Keratinocyte (primary cell): Measurements from ENCODE around the gene NAXD. TPM values are rescaled to one million over a fixed set of nuclear protein-coding genes. Genes with fewer than 3 reads are reported as not detected.
"Not testable (repeated sequence)": the region's sequence is repeated elsewhere in the genome, so short reads cannot be mapped to it uniquely, and the experiment has no call there.

Experiments used
- DNase-seq: peaks from one replicate; pipeline ENCODE4 v3.0.0-alpha.2; 2011; ENCODE audit warnings: low read depth, missing footprints, low spot score
- FAIRE-seq: peaks from 2 replicates; lab custom pipeline; 2011; peaks lifted over from hg19 to GRCh38; lab: Jason Lieb, UNC
- H2AFZ ChIP-seq: 2 replicates; pipeline ENCODE4 v1.6.0; 2012; ENCODE audit warnings: low read length, control low read depth, inconsistent platforms; ENCODE audit not compliant: control insufficient read depth
- H3K27ac ChIP-seq: 2 replicates; pipeline ENCODE4 v1.5.1; 2011; ENCODE audit warnings: low read length; ENCODE audit not compliant: control insufficient read depth, insufficient read depth
- H3K27me3 ChIP-seq: 3 replicates; pipeline ENCODE4 v1.6.0; 2011; ENCODE audit warnings: low read length; ENCODE audit not compliant: control insufficient read depth, insufficient read depth; ENCODE audit errors: extremely low read depth
- H3K36me3 ChIP-seq, 2 experiments: 2 replicates in 1 of 2; 3 replicates in 1 of 2; pipeline ENCODE4 v1.5.1; 2011; ENCODE audit warnings: low read length in 2 of 2, mild to moderate bottlenecking in 1 of 2; ENCODE audit not compliant: control insufficient read depth in 2 of 2, insufficient read depth in 2 of 2; ENCODE audit errors: extremely low read depth in 1 of 2
- H3K4me1 ChIP-seq: 3 replicates; pipeline ENCODE4 v1.5.1; 2011; ENCODE audit warnings: low read length; ENCODE audit not compliant: control insufficient read depth, insufficient read depth; ENCODE audit errors: extremely low read depth
- H3K4me2 ChIP-seq: 3 replicates; pipeline ENCODE4 v1.6.0; 2011; ENCODE audit warnings: low read depth, low read length; ENCODE audit not compliant: control insufficient read depth, insufficient read depth; ENCODE audit errors: extremely low read depth
- H3K4me3 ChIP-seq, 3 experiments: fragments of 200-600 bp in 1 of 3; sonication (generic) in 1 of 3; 2 replicates in 2 of 3; 3 replicates in 1 of 3; pipeline ENCODE4 v1.5.1; 2011 to 2016; ENCODE audit warnings: low read length in 3 of 3, mild to moderate bottlenecking in 3 of 3, control low read depth in 2 of 3, inconsistent platforms in 1 of 3, low read depth in 1 of 3, mixed read lengths in 1 of 3, mixed run types in 1 of 3, moderate library complexity in 1 of 3; ENCODE audit not compliant: control insufficient read depth in 2 of 3, insufficient read depth in 2 of 3; ENCODE audit errors: extremely low read depth in 1 of 3
- H3K79me2 ChIP-seq: 2 replicates; pipeline ENCODE4 v1.6.0; 2012; ENCODE audit warnings: low read length; ENCODE audit not compliant: control insufficient read depth, insufficient read depth
- H3K9ac ChIP-seq: 3 replicates; pipeline ENCODE4 v1.6.0; 2011; ENCODE audit warnings: low read length; ENCODE audit not compliant: control insufficient read depth, insufficient read depth; ENCODE audit errors: extremely low read depth
- H3K9me1 ChIP-seq: 3 replicates; pipeline ENCODE4 v1.6.0; 2011; ENCODE audit warnings: low read length; ENCODE audit not compliant: control insufficient read depth, insufficient read depth; ENCODE audit errors: extremely low read depth
- H3K9me3 ChIP-seq: 2 replicates; pipeline ENCODE4 v1.5.1; 2012; ENCODE audit warnings: low read depth, low read length; ENCODE audit not compliant: control insufficient read depth
- H4K20me1 ChIP-seq: 3 replicates; pipeline ENCODE4 v1.6.0; 2011; ENCODE audit warnings: low read length; ENCODE audit not compliant: control insufficient read depth, insufficient read depth; ENCODE audit errors: extremely low read depth
- EZH2 ChIP-seq: IDR thresholded peaks from one replicate; pipeline ENCODE4 v1.6.1; 2012; ENCODE audit warnings: inconsistent platforms, mild to moderate bottlenecking, low read length, moderate library complexity
- dilution Hi-C: fragments of 300-500 bp; cut with MboI; formaldehyde crosslinking; loops from one replicate; pipeline ENCODE4 v1.7.0; 2020; ENCODE audit warnings: low sequenced_read_pairs; ENCODE audit not compliant: extremely low pct_ligation_motif_present
- polyA plus RNA-seq, 5 experiments: library from polyadenylated mRNA; depleted of rRNA in 3 of 5; stranded (reverse) in 3 of 5; stranded (forward) in 1 of 5; unstranded in 1 of 5; fragments of >200 nt; gene quantifications; 1 replicate in 1 of 5; 2 replicates in 3 of 5; 3 replicates in 1 of 5; pipeline versions ENCODE4 v1.2.1 to v1.2.3, GENCODE V29; 2011 to 2012; ENCODE audit warnings: missing spikeins in 2 of 5, low read depth in 1 of 5, low replicate concordance in 1 of 5
- TF ChIP-seq, protein P1 (sequence below), 3 experiments: IDR thresholded peaks in 1 of 3; conservative IDR thresholded peaks in 1 of 3; optimal IDR thresholded peaks in 1 of 3; 2 replicates in 2 of 3; 3 replicates in 1 of 3; pipeline versions ENCODE3 to v1.5.1; 2011; ENCODE audit warnings: low read length in 3 of 3, mild to moderate bottlenecking in 3 of 3, moderate library complexity in 2 of 3, control low read depth in 1 of 3, inconsistent platforms in 1 of 3; ENCODE audit not compliant: insufficient read depth in 2 of 3; ENCODE audit errors: extremely low read depth in 1 of 3

NAXD gene
- polyA plus RNA-seq, 1 donor (not counting 4 experiments of a cell fraction or from before 2014, with no cell fraction given) = 18.0 TPM

GRCh38 chr13:110630566-110631119 is 15.3 kb downstream of the NAXD start:
- FAIRE-seq (no peak), DNase-seq (no peak)
- Histone ChIP-seq H2AFZ (no peak overlapping the region), H3K27me3 (no peaks in the 10 kb centered on the region), H3K9ac (no peak overlapping the region), H3K36me3 (peaks cover 17 to 36% of the 10 kb centered on the region in 2 experiments), H3K4me2 (no peak overlapping the region), H3K4me3 (no peak overlapping the region), H3K4me1 (peaks cover 15% of the 10 kb centered on the region), H4K20me1 (peaks cover 10% of the 10 kb centered on the region), H3K27ac (no peak overlapping the region), H3K9me3 (no peaks in the 10 kb centered on the region), H3K79me2 (peaks cover 69% of the 10 kb centered on the region), H3K9me1 (peaks cover 2% of the 10 kb centered on the region)
- dilution Hi-C loops = no loop called here
- no peak for TF ChIP-seq EZH2
- TF ChIP-seq, protein P1, sequence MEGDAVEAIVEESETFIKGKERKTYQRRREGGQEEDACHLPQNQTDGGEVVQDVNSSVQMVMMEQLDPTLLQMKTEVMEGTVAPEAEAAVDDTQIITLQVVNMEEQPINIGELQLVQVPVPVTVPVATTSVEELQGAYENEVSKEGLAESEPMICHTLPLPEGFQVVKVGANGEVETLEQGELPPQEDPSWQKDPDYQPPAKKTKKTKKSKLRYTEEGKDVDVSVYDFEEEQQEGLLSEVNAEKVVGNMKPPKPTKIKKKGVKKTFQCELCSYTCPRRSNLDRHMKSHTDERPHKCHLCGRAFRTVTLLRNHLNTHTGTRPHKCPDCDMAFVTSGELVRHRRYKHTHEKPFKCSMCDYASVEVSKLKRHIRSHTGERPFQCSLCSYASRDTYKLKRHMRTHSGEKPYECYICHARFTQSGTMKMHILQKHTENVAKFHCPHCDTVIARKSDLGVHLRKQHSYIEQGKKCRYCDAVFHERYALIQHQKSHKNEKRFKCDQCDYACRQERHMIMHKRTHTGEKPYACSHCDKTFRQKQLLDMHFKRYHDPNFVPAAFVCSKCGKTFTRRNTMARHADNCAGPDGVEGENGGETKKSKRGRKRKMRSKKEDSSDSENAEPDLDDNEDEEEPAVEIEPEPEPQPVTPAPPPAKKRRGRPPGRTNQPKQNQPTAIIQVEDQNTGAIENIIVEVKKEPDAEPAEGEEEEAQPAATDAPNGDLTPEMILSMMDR (optimal IDR thresholded peaks at IDR 0.05 in 1 of 3, IDR thresholded peaks at IDR 0.05 in 1 of 3, conservative IDR thresholded peaks at IDR 0.05 in 1 of 3; ENCODE audit: extremely low read depth in 1 of 3, insufficient read depth in 2 of 3, low read length in 3 of 3) = no peak

DNA sequence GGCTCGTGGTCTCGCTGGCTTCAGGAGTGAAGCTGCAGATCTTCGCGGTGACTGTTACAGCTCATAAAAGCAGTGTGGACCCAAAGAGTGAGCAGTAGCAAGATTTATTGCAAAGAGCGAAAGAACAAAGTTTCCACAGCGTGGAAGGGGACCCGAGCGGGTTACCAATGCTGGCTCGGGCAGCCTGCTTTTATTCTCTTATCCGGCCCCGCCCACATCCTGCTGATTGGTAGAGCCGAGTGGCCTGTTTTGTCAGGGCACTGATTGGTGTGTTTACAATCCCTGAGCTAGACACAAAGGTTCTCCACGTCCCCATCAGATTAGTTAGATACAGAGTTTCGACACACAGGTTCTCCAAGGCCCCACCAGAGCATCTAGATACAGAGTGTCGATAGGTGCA is 16.9 kb downstream of the NAXD start:
- H3K9me3 ChIP-seq, FAIRE-seq, H3K27ac ChIP-seq, DNase-seq, H3K27me3 ChIP-seq, H3K4me1 ChIP-seq, H3K4me2 ChIP-seq, H4K20me1 ChIP-seq, H3K9me1 ChIP-seq, dilution Hi-C loops, H3K4me3 ChIP-seq, H2AFZ ChIP-seq, H3K9ac ChIP-seq: not testable (repeated sequence)
- Histone ChIP-seq H3K79me2 (peaks cover 56% of the 10 kb centered on the region), H3K36me3 (peaks cover 26 to 51% of the 10 kb centered on the region in 2 experiments)

- Histone ChIP-seq H2AFZ (no peak overlapping the region), H3K9me1 (peaks cover 2% of the 10 kb centered on the region), H3K4me2 (no peak overlapping the region), H3K79me2 (peaks cover 41% of the 10 kb centered on the region), H3K9me3 (no peaks in the 10 kb centered on the region), H4K20me1 (peaks cover 4% of the 10 kb centered on the region), H3K9ac (no peak overlapping the region), H3K27ac (no peak overlapping the region), H3K4me1 (no peaks in the 10 kb centered on the region), H3K27me3 (no peaks in the 10 kb centered on the region), H3K36me3 (peaks cover 27 to 44% of the 10 kb centered on the region in 2 experiments), H3K4me3 (no peak overlapping the region)
- dilution Hi-C loops = no loop called here
- no peak for DNase-seq
- no peak for TF ChIP-seq EZH2
- TF ChIP-seq, protein P1 (optimal IDR thresholded peaks at IDR 0.05 in 1 of 3, IDR thresholded peaks at IDR 0.05 in 1 of 3, conservative IDR thresholded peaks at IDR 0.05 in 1 of 3; ENCODE audit: extremely low read depth in 1 of 3, insufficient read depth in 2 of 3, low read length in 3 of 3) = no peak
- no peak for FAIRE-seq
Observed at GRCh38 chr13:110633776-110634175, 18.4 kb downstream of the NAXD start.
